CD14-positive monocyte (primary cell): Measurements from ENCODE around the gene HLCS. TPM values are rescaled to one million over a fixed set of nuclear protein-coding genes. Genes with fewer than 3 reads are reported as not detected.
A peak's percentile ranks its signal among the peaks of the same experiment; 100 is the strongest.

ENCODE experiments used
- DNase-seq, 3 donors: peaks; one replicate each; pipeline ENCODE4 v3.0.0-alpha.2; 2011 to 2022
- H2AFZ ChIP-seq: 2 replicates; pipeline ENCODE4 v1.6.0; 2012; ENCODE audit warnings: mild to moderate bottlenecking, low read depth, low read length, inconsistent platforms; ENCODE audit not compliant: insufficient read depth, poor library complexity, severe bottlenecking
- H3K27ac ChIP-seq, 2 donors: 1 replicate in 1 of 2; 2 replicates in 1 of 2; pipeline ENCODE4 v1.5.1; 2012 to 2013; ENCODE audit warnings: low read length in 2 of 2, control low read depth in 1 of 2, inconsistent platforms in 1 of 2, low read depth in 1 of 2, mild to moderate bottlenecking in 1 of 2
- H3K27me3 ChIP-seq, 2 donors: one replicate each; pipeline versions ENCODE4 v1.6.0 to v1.6.1; 2011 to 2013; ENCODE audit warnings: low read length in 2 of 2; ENCODE audit not compliant: control insufficient read depth in 2 of 2, insufficient read depth in 2 of 2
- H3K36me3 ChIP-seq, 2 donors: replicated peaks in 1 of 2; 1 replicate in 1 of 2; 2 replicates in 1 of 2; pipeline versions ENCODE4 v1.5.1 to v1.6.1; 2012 to 2013; ENCODE audit warnings: low read length in 2 of 2, control low read depth in 1 of 2, inconsistent platforms in 1 of 2, mild to moderate bottlenecking in 1 of 2; ENCODE audit not compliant: insufficient read depth in 2 of 2, control insufficient read depth in 1 of 2
- H3K4me1 ChIP-seq, 2 donors: 1 replicate in 1 of 2; 2 replicates in 1 of 2; pipeline versions ENCODE4 v1.5.1 to v1.6.1; 2012 to 2013; ENCODE audit warnings: low read length in 2 of 2, control low read depth in 1 of 2, inconsistent platforms in 1 of 2, mild to moderate bottlenecking in 1 of 2, moderate library complexity in 1 of 2; ENCODE audit not compliant: insufficient read depth in 2 of 2, control insufficient read depth in 1 of 2
- H3K4me2 ChIP-seq: replicated peaks from 2 replicates; pipeline ENCODE3; 2012; ENCODE audit warnings: low read length, moderate library complexity, mild to moderate bottlenecking; ENCODE audit not compliant: poor library complexity, severe bottlenecking; ENCODE audit errors: extremely low read depth
- H3K4me3 ChIP-seq, 3 experiments: fragments of 200-600 bp in 1 of 3; sonication (generic) in 1 of 3; replicated peaks in 1 of 3; 1 replicate in 2 of 3; 2 replicates in 1 of 3; pipeline ENCODE4 v1.5.1; 2011 to 2013; ENCODE audit warnings: low read length in 3 of 3, mild to moderate bottlenecking in 3 of 3, control low read depth in 2 of 3, low read depth in 2 of 3, inconsistent platforms in 1 of 3, moderate library complexity in 1 of 3
- H3K79me2 ChIP-seq: 2 replicates; pipeline ENCODE4 v1.6.0; 2012; ENCODE audit warnings: mild to moderate bottlenecking, control low read depth, inconsistent platforms, low read length, moderate library complexity; ENCODE audit not compliant: insufficient read depth
- H3K9ac ChIP-seq: 2 replicates; pipeline ENCODE4 v1.6.0; 2017; ENCODE audit warnings: low read length, mild to moderate bottlenecking; ENCODE audit not compliant: insufficient read depth, poor library complexity, severe bottlenecking
- H3K9me3 ChIP-seq, 2 donors: replicated peaks in 1 of 2; 1 replicate in 1 of 2; 2 replicates in 1 of 2; pipeline versions ENCODE4 v1.5.1 to v1.6.1; 2012 to 2013; ENCODE audit warnings: low read length in 2 of 2, control low read depth in 1 of 2; ENCODE audit not compliant: control insufficient read depth in 1 of 2, insufficient read depth in 1 of 2
- H4K20me1 ChIP-seq: 2 replicates; pipeline ENCODE4 v1.6.0; 2012; ENCODE audit warnings: mild to moderate bottlenecking, low read length, control low read depth, moderate library complexity; ENCODE audit not compliant: insufficient read depth
- H3K27ac Mint-ChIP-seq, 7 donors: one replicate each; pipeline ENCODE4 v1.8.0; 2020; ENCODE audit warnings: mild to moderate bottlenecking in 7 of 7, mixed read lengths in 7 of 7, moderate library complexity in 6 of 7, inconsistent platforms in 2 of 7
- H3K27me3 Mint-ChIP-seq, 3 donors: one replicate each; pipeline ENCODE4 v1.8.0; 2021 to 2022; ENCODE audit warnings: low read depth in 3 of 3, mild to moderate bottlenecking in 3 of 3, mixed read lengths in 3 of 3, moderate library complexity in 3 of 3, inconsistent platforms in 1 of 3
- H3K36me3 Mint-ChIP-seq, 2 donors: one replicate each; pipeline ENCODE4 v1.8.0; 2020; ENCODE audit warnings: mixed read lengths in 2 of 2, inconsistent platforms in 1 of 2, mild to moderate bottlenecking in 1 of 2
- H3K4me1 Mint-ChIP-seq: one replicate; pipeline ENCODE4 v1.8.0; 2020; ENCODE audit warnings: mild to moderate bottlenecking, mixed read lengths
- H3K4me3 Mint-ChIP-seq, 2 donors: one replicate each; pipeline ENCODE4 v1.8.0; 2020; ENCODE audit warnings: mild to moderate bottlenecking in 2 of 2, mixed read lengths in 2 of 2, moderate library complexity in 1 of 2
- H3K9me3 Mint-ChIP-seq, 7 donors: one replicate each; pipeline ENCODE4 v1.8.0; 2020 to 2022; ENCODE audit warnings: mixed read lengths in 7 of 7, mild to moderate bottlenecking in 6 of 7, moderate library complexity in 6 of 7, inconsistent platforms in 2 of 7
- CTCF ChIP-seq: fragments of 200-600 bp; IDR thresholded peaks from one replicate; pipeline ENCODE4 v1.8.0; 2022; ENCODE audit warnings: antibody characterized with exemption, mild to moderate bottlenecking
- WGBS: methylation state at CpG from one replicate; pipeline ENCODE4 v1.1.5; 2013; ENCODE audit warnings: missing lambda C conversion rate; ENCODE audit not compliant: insufficient coverage; 5-methylcytosine and 5-hydroxymethylcytosine counted together
- intact Hi-C, 2 donors: fragments of 100-400 bp; cut with micrococcal nuclease; formaldehyde crosslinking; loops; one replicate each; pipeline versions ENCODE4 v1.15.0 to v1.15.1; 2023
- polyA plus RNA-seq, 3 donors: library from polyadenylated mRNA; depleted of rRNA in 1 of 3; unstranded in 2 of 3; stranded (reverse) in 1 of 3; fragments of 300-500 nt in 2 of 3; fragments of >200 nt in 1 of 3; fragmentation: Illumina TruSeq in 2 of 3; gene quantifications; 1 replicate in 2 of 3; 2 replicates in 1 of 3; pipeline ENCODE4 v1.2.3, GENCODE V29; 2012 to 2021

Gene HLCS
- polyA plus RNA-seq, 3 donors: 2.1 to 3.1 (median 2.2) TPM

DNA sequence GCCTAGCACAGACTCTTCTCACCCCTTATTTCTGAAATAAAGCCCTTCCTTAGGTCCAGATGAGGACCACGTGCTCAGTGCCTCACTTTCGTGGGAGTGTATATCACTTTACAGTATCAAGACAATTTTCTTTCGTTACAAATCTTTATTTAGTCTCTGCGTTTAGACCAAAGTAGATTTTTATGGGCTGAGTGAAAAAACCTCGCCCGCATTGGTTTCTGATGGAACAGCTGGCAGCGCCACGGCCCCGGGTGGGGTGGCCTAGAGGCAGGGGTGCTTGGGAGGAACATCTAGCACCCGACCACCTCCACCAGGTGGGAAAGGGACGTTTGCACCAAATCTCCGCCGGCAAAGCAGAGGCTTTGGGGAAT is 260.0 kb downstream of the HLCS start:
- H3K9me3 ChIP-seq: peaks cover 0 to 53% of the 10 kb centered on the region in 2 donors
- Mint-ChIP-seq H3K36me3 (peaks cover 0 to 6% of the 10 kb centered on the region in 2 donors), H3K27ac (no peak overlapping the region), H3K9me3 (peaks cover 0 to 34% (median 8%) of the 10 kb centered on the region in 7 donors), H3K4me1 (peaks cover 4% of the 10 kb centered on the region), H3K27me3 (peaks cover 96 to 100% (median 98%) of the 10 kb centered on the region in 3 donors), H3K4me3 (peak overlapping the region in 1 of 2 donors; percentile 80)
- H3K36me3 ChIP-seq: no peaks in the 10 kb centered on the region
- H3K4me2 ChIP-seq: no peak overlapping the region
- H3K27ac ChIP-seq: no peak overlapping the region
- H2AFZ ChIP-seq: no peak overlapping the region
- no peaks in the 10 kb centered on the region for H4K20me1 ChIP-seq
- no peaks in the 10 kb centered on the region for H3K79me2 ChIP-seq
- H3K9ac ChIP-seq: no peak overlapping the region
- intact Hi-C loops: no loop called here
- no peak for DNase-seq
- TF ChIP-seq CTCF: no peak
- no CpG with 5 or more reads among the region's 13 CpGs for WGBS
- no peak overlapping the region for H3K4me3 ChIP-seq
- peaks cover 78 to 99% of the 10 kb centered on the region in 2 donors for H3K27me3 ChIP-seq
- no peaks in the 10 kb centered on the region for H3K4me1 ChIP-seq

GRCh38 chr21:36705679-36706481 is 260.6 kb downstream of the HLCS start:
- peaks cover 0 to 6% of the 10 kb centered on the region in 2 donors for H3K36me3 Mint-ChIP-seq
- intact Hi-C loops: no loop called here
- H3K79me2 ChIP-seq: no peaks in the 10 kb centered on the region

More at GRCh38 chr21:36705679-36706481, 260.6 kb downstream of the HLCS start:
- Histone ChIP-seq H4K20me1 (no peaks in the 10 kb centered on the region), H3K27me3 (peaks cover 75 to 98% of the 10 kb centered on the region in 2 donors), H2AFZ (no peak overlapping the region), H3K36me3 (no peaks in the 10 kb centered on the region), H3K9me3 (peaks cover 0 to 53% of the 10 kb centered on the region in 2 donors), H3K4me2 (no peak overlapping the region), H3K4me3 (no peak overlapping the region), H3K9ac (no peak overlapping the region), H3K4me1 (no peaks in the 10 kb centered on the region), H3K27ac (no peak overlapping the region)
- H3K9me3 Mint-ChIP-seq: peaks cover 0 to 36% (median 8%) of the 10 kb centered on the region in 7 donors
- H3K27ac Mint-ChIP-seq: no peak overlapping the region
- H3K4me3 Mint-ChIP-seq: peak overlapping the region in 1 of 2 donors; percentile 80
- no peak for TF ChIP-seq CTCF
- peaks cover 4% of the 10 kb centered on the region for H3K4me1 Mint-ChIP-seq
- peaks cover 95 to 100% (median 97%) of the 10 kb centered on the region in 3 donors for H3K27me3 Mint-ChIP-seq
- WGBS: 10% methylated on average over 17 of the region's 22 CpGs
- DNase-seq: no peak
